Measurements from ENCODE around the gene TLK2. TPM values are rescaled to one million over a fixed set of nuclear protein-coding genes. Genes with fewer than 3 reads are reported as not detected.

TLK2 gene
- total RNA-seq, 1 experiment from 2014 or later: 42.9 TPM

DNA sequence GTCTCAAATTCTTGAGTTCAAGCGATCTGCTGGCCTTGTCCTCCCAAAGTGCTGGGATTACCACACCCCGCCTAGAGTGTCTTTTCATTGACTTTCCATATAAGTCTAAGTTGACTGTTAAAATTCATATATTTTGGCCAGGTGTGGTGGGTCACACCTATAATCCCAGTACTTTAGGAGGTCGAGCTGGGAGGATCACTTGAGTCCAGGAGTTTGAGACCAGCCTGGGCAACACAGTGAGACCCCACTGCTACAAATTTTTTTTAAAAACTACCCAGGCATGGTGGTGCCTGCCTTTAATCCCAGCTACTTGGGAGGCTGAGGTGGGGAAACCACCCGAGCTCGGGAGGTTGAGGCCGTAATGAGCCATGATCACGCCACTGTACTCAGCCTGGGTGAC is 127.0 kb downstream of the TLK2 start (continued):
- TF ChIP-seq MAX (CRISPR knock-in tag; IDR thresholded peaks at IDR 0.05) (no peak), ZNF232 (CRISPR knock-in tag; IDR thresholded peaks at IDR 0.05) (no peak), ZNF121 (CRISPR knock-in tag; IDR thresholded peaks at IDR 0.05) (no peak)
- TF ChIP-seq, protein P1, sequence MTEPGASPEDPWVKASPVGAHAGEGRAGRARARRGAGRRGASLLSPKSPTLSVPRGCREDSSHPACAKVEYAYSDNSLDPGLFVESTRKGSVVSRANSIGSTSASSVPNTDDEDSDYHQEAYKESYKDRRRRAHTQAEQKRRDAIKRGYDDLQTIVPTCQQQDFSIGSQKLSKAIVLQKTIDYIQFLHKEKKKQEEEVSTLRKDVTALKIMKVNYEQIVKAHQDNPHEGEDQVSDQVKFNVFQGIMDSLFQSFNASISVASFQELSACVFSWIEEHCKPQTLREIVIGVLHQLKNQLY (CRISPR knock-in tag; IDR thresholded peaks at IDR 0.05): no peak
- TF ChIP-seq, protein P2, sequence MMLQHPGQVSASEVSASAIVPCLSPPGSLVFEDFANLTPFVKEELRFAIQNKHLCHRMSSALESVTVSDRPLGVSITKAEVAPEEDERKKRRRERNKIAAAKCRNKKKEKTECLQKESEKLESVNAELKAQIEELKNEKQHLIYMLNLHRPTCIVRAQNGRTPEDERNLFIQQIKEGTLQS (CRISPR knock-in tag; conservative IDR thresholded peaks at IDR 0.05): no peak

GRCh38 chr17:62611292-62611691 is 132.7 kb downstream of the TLK2 start:
- ATAC-seq (no peak), DNase-seq (ENCODE audit: low spot score) (no peak)
- CTCF ChIA-PET: no interaction called here
- Mint-ChIP-seq H3K9me3 (no peaks in the 10 kb centered on the region), H3K4me3 (no peak overlapping the region), H3K27me3 (ENCODE audit: low read depth) (no peaks in the 10 kb centered on the region), H3K27ac (no peak overlapping the region), H3K36me3 (peaks cover 62% of the 10 kb centered on the region), H3K4me1 (no peaks in the 10 kb centered on the region)
- TF ChIP-seq SMAD3 (CRISPR knock-in tag; IDR thresholded peaks at IDR 0.05; ENCODE audit: borderline replicate concordance) (no peak), HMGA2 (CRISPR knock-in tag; IDR thresholded peaks at IDR 0.05) (no peak), ZSCAN18 (CRISPR knock-in tag; IDR thresholded peaks at IDR 0.05) (no peak), JAZF1 (CRISPR knock-in tag; IDR thresholded peaks at IDR 0.05) (no peak), AR (CRISPR knock-in tag; IDR thresholded peaks at IDR 0.05) (no peak), ATF1 (CRISPR knock-in tag; IDR thresholded peaks at IDR 0.05) (no peak), NR1H2 (CRISPR knock-in tag; IDR thresholded peaks at IDR 0.05) (no peak), FOXK1 (CRISPR knock-in tag; IDR thresholded peaks at IDR 0.05) (no peak), ETV6 (CRISPR knock-in tag; IDR thresholded peaks at IDR 0.05) (no peak), FOXP1 (CRISPR knock-in tag; IDR thresholded peaks at IDR 0.05; ENCODE audit: borderline replicate concordance) (no peak), ZNF232 (CRISPR knock-in tag; IDR thresholded peaks at IDR 0.05) (no peak), NR2C2 (CRISPR knock-in tag; IDR thresholded peaks at IDR 0.05) (no peak), NR3C1 (CRISPR knock-in tag; conservative IDR thresholded peaks at IDR 0.05; ENCODE audit: low read depth) (no peak)
- TF ChIP-seq, protein P3, sequence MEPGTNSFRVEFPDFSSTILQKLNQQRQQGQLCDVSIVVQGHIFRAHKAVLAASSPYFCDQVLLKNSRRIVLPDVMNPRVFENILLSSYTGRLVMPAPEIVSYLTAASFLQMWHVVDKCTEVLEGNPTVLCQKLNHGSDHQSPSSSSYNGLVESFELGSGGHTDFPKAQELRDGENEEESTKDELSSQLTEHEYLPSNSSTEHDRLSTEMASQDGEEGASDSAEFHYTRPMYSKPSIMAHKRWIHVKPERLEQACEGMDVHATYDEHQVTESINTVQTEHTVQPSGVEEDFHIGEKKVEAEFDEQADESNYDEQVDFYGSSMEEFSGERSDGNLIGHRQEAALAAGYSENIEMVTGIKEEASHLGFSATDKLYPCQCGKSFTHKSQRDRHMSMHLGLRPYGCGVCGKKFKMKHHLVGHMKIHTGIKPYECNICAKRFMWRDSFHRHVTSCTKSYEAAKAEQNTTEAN (CRISPR knock-in tag; IDR thresholded peaks at IDR 0.05): no peak
- TF ChIP-seq, protein P4, sequence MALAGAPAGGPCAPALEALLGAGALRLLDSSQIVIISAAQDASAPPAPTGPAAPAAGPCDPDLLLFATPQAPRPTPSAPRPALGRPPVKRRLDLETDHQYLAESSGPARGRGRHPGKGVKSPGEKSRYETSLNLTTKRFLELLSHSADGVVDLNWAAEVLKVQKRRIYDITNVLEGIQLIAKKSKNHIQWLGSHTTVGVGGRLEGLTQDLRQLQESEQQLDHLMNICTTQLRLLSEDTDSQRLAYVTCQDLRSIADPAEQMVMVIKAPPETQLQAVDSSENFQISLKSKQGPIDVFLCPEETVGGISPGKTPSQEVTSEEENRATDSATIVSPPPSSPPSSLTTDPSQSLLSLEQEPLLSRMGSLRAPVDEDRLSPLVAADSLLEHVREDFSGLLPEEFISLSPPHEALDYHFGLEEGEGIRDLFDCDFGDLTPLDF (CRISPR knock-in tag; IDR thresholded peaks at IDR 0.05): no peak
- TF ChIP-seq, protein P5, sequence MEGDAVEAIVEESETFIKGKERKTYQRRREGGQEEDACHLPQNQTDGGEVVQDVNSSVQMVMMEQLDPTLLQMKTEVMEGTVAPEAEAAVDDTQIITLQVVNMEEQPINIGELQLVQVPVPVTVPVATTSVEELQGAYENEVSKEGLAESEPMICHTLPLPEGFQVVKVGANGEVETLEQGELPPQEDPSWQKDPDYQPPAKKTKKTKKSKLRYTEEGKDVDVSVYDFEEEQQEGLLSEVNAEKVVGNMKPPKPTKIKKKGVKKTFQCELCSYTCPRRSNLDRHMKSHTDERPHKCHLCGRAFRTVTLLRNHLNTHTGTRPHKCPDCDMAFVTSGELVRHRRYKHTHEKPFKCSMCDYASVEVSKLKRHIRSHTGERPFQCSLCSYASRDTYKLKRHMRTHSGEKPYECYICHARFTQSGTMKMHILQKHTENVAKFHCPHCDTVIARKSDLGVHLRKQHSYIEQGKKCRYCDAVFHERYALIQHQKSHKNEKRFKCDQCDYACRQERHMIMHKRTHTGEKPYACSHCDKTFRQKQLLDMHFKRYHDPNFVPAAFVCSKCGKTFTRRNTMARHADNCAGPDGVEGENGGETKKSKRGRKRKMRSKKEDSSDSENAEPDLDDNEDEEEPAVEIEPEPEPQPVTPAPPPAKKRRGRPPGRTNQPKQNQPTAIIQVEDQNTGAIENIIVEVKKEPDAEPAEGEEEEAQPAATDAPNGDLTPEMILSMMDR (IDR thresholded peaks at IDR 0.05): no peak
- TF ChIP-seq, protein P6, sequence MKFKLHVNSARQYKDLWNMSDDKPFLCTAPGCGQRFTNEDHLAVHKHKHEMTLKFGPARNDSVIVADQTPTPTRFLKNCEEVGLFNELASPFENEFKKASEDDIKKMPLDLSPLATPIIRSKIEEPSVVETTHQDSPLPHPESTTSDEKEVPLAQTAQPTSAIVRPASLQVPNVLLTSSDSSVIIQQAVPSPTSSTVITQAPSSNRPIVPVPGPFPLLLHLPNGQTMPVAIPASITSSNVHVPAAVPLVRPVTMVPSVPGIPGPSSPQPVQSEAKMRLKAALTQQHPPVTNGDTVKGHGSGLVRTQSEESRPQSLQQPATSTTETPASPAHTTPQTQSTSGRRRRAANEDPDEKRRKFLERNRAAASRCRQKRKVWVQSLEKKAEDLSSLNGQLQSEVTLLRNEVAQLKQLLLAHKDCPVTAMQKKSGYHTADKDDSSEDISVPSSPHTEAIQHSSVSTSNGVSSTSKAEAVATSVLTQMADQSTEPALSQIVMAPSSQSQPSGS (CRISPR knock-in tag; IDR thresholded peaks at IDR 0.05; ENCODE audit: borderline replicate concordance, low read depth): no peak
- TF ChIP-seq, protein P7, sequence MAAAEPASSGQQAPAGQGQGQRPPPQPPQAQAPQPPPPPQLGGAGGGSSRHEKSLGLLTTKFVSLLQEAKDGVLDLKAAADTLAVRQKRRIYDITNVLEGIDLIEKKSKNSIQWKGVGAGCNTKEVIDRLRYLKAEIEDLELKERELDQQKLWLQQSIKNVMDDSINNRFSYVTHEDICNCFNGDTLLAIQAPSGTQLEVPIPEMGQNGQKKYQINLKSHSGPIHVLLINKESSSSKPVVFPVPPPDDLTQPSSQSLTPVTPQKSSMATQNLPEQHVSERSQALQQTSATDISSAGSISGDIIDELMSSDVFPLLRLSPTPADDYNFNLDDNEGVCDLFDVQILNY (CRISPR knock-in tag; IDR thresholded peaks at IDR 0.05): no peak
- POLR2A ChIA-PET: no interaction called here
